Sigmoid colon (tissue), 4 donors: ENCODE measurements around the gene VWA5B1.

Source experiments
- CTCF ChIP-seq, 4 experiments: fragments of 450-650 bp in 3 of 4; fragments of 200-600 bp in 1 of 4; IDR thresholded peaks; one replicate each; pipeline ENCODE4 v1.5.1; 2016 to 2019; ENCODE audit warnings: antibody characterized with exemption in 4 of 4, mild to moderate bottlenecking in 3 of 4, moderate library complexity in 2 of 4
- POLR2A ChIP-seq, 2 donors: fragments of 450-650 bp; IDR thresholded peaks; one replicate each; pipeline ENCODE4 v1.6.1; 2016; ENCODE audit warnings: antibody characterized with exemption in 2 of 2, mild to moderate bottlenecking in 2 of 2, moderate library complexity in 2 of 2
- POLR2AphosphoS5 ChIP-seq, 4 donors: sonication (generic); formaldehyde crosslinking; IDR thresholded peaks; one replicate each; pipeline ENCODE4 v1.6.1; 2017; ENCODE audit warnings: antibody characterized with exemption in 4 of 4

GRCh38 chr1:20322081-20322824 is 31.6 kb downstream of the VWA5B1 start:
- TF ChIP-seq CTCF (IDR thresholded peaks at IDR 0.05) (no peak), POLR2AphosphoS5 (IDR thresholded peaks at IDR 0.05) (no peak), POLR2A (IDR thresholded peaks at IDR 0.05) (no peak)
